Panc1 (cell line): ENCODE measurements around the gene TBC1D2. TPM values are rescaled to one million over a fixed set of nuclear protein-coding genes. Genes with fewer than 3 reads are reported as not detected.

Experiments used
- ATAC-seq: fragments of 200-7000 bp; cut with Tn5 transposase; 2 replicates; pipeline ENCODE4 v1.9.1; 2020; ENCODE audit warnings: mild to moderate bottlenecking, moderate library complexity
- BruUV-seq: library from RNA; stranded (reverse); fragments of 400-500 nt; replicated peaks from 2 replicates; lab custom pipeline; 2021; lab: Mats Ljungman, UMichigan
- CTCF ChIA-PET: fragments of 300-600 bp; sonication (Branson Sonifier 250); formaldehyde crosslinking; loops from one replicate; lab custom pipeline; 2022; ENCODE audit warnings: antibody characterized with exemption; lab: Charles Lee
- POLR2A ChIA-PET: fragments of 300-600 bp; sonication (Branson Sonifier 250); formaldehyde crosslinking; loops from one replicate; lab custom pipeline; 2022; ENCODE audit warnings: antibody characterized with exemption; lab: Charles Lee
- DNase-seq: peaks from one replicate; pipeline ENCODE4 v3.0.0-alpha.2; 2010; ENCODE audit warnings: low read depth, low spot score
- H3K27ac ChIP-seq: 2 replicates; pipeline ENCODE4 v1.5.1; 2011; ENCODE audit warnings: mild to moderate bottlenecking, low read length, inconsistent platforms
- H3K27me3 ChIP-seq: fragments of 200-500 bp; sonication (Bioruptor generic); 2 replicates; pipeline ENCODE4 v1.6.0; 2014; ENCODE audit warnings: low read length, inconsistent platforms; ENCODE audit not compliant: control insufficient read depth, insufficient read depth
- H3K36me3 ChIP-seq: fragments of 200-500 bp; sonication (Bioruptor generic); 2 replicates; pipeline ENCODE4 v1.5.1; 2014; ENCODE audit warnings: inconsistent platforms, mild to moderate bottlenecking, low read length, moderate library complexity; ENCODE audit not compliant: control insufficient read depth, insufficient read depth
- H3K4me1 ChIP-seq: 2 replicates; pipeline ENCODE4 v1.5.1; 2011; ENCODE audit warnings: inconsistent platforms, mild to moderate bottlenecking, low read length, moderate library complexity; ENCODE audit not compliant: control insufficient read depth, insufficient read depth
- H3K4me3 ChIP-seq, 2 experiments: 2 replicates each; pipeline ENCODE4 v1.5.1; 2011 to 2012; ENCODE audit warnings: low read depth in 2 of 2, low read length in 2 of 2, mild to moderate bottlenecking in 2 of 2, inconsistent platforms in 1 of 2, moderate library complexity in 1 of 2
- H3K9me3 ChIP-seq: fragments of 200-500 bp; sonication (Bioruptor generic); 2 replicates; pipeline ENCODE4 v1.5.1; 2014; ENCODE audit warnings: low read depth, mild to moderate bottlenecking, inconsistent platforms, low read length, moderate library complexity; ENCODE audit not compliant: control insufficient read depth, insufficient read depth
- CTCF ChIP-seq: fragments of 450-650 bp; IDR thresholded peaks from 2 replicates; pipeline ENCODE4 v1.5.1; 2017; ENCODE audit warnings: mild to moderate bottlenecking
- POLR2AphosphoS5 ChIP-seq: IDR thresholded peaks from 2 replicates; pipeline ENCODE4 v1.6.1; 2012; ENCODE audit warnings: mild to moderate bottlenecking, low read depth, low read length, moderate library complexity
- REST ChIP-seq, 2 experiments: IDR thresholded peaks; 2 replicates each; pipeline ENCODE4 v1.6.1; 2011 to 2012; ENCODE audit warnings: low read depth in 2 of 2, control low read depth in 1 of 2, low read length in 1 of 2, mild to moderate bottlenecking in 1 of 2, moderate library complexity in 1 of 2; ENCODE audit not compliant: insufficient read depth in 1 of 2
- SIN3A ChIP-seq: IDR thresholded peaks from 2 replicates; pipeline ENCODE4 v1.6.1; 2012; ENCODE audit warnings: low read depth, mild to moderate bottlenecking, low read length, moderate library complexity, borderline replicate concordance; ENCODE audit not compliant: insufficient read depth
- TCF7L2 ChIP-seq: IDR thresholded peaks from 2 replicates; pipeline ENCODE4 v1.6.1; 2011; ENCODE audit warnings: mild to moderate bottlenecking, low read depth, low read length, inconsistent platforms
- in situ Hi-C: cut with HindIII; loops from 2 replicates; pipeline ENCODE4 v1.10.0; 2016; ENCODE audit warnings: low sequenced_read_pairs, low pct_unique_long_range_greater_than_20kb
- intact Hi-C: fragments of 100-400 bp; cut with micrococcal nuclease; formaldehyde crosslinking; loops from one replicate; pipeline ENCODE4 v1.10.0; 2022; ENCODE audit not compliant: unreplicated experiment
- total RNA-seq: library from RNA; stranded (reverse); gene quantifications from one replicate; pipeline ENCODE4 v1.2.1, GENCODE V29; 2021; ENCODE audit not compliant: unreplicated experiment

TBC1D2 gene
- total RNA-seq, 1 experiment from 2014 or later: 2.4 TPM

- Histone ChIP-seq H3K4me3 (no peak overlapping the region), H3K4me1 (no peaks in the 10 kb centered on the region), H3K27ac (no peak overlapping the region), H3K9me3 (no peaks in the 10 kb centered on the region), H3K36me3 (no peaks in the 10 kb centered on the region), H3K27me3 (no peaks in the 10 kb centered on the region)
- BruUV-seq: no TSS peak
- ATAC-seq: no peak
- in situ Hi-C loops (no loop called here), intact Hi-C loops (no loop called here)
- ChIA-PET POLR2A (no interaction called here), CTCF (no interaction called here)
- TF ChIP-seq REST (IDR thresholded peaks at IDR 0.05; ENCODE audit: insufficient read depth in 1 of 2, low read depth in 2 of 2, low read length in 1 of 2) (no peak), SIN3A (no peak), POLR2AphosphoS5 (no peak), TCF7L2 (no peak), CTCF (no peak)
- no peak for DNase-seq
These were observed 73.2 kb downstream of the TBC1D2 start for GRCh38 chr9:98182069-98182820.

DNA sequence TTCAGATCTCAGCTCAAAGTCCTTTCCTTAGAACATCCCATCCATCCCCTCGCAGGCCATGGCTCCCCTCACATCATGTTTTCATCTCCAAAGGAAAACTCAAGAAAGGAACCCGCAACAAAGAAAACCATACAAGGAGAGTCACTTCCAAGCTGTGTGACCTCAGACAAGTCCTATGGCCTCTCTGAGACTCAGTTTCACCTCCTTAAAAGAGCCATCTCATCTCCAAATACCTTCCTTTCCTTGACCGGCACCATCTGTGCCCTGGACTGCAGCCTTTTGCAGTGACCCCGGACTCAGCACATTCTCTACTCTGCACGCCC lies 73.7 kb downstream of the TBC1D2 start:
- POLR2A ChIA-PET: no interaction called here
- intact Hi-C loops (no loop called here), in situ Hi-C loops (no loop called here)
- Histone ChIP-seq H3K4me3 (no peak overlapping the region), H3K27ac (no peak overlapping the region), H3K36me3 (no peaks in the 10 kb centered on the region), H3K4me1 (no peaks in the 10 kb centered on the region), H3K9me3 (no peaks in the 10 kb centered on the region), H3K27me3 (no peaks in the 10 kb centered on the region)
- ATAC-seq (no peak), DNase-seq (no peak)
- BruUV-seq: no TSS peak
- no peak for TF ChIP-seq SIN3A
- CTCF ChIA-PET: no interaction called here

- ATAC-seq: no peak
- in situ Hi-C loops: no loop called here
These were observed 74.5 kb downstream of the TBC1D2 start for GRCh38 chr9:98180996-98181395.

More at GRCh38 chr9:98180996-98181395, 74.5 kb downstream of the TBC1D2 start:
- DNase-seq: no peak
- no peak for TF ChIP-seq TCF7L2
- Histone ChIP-seq H3K27ac (no peak overlapping the region), H3K36me3 (no peaks in the 10 kb centered on the region), H3K4me1 (no peaks in the 10 kb centered on the region), H3K27me3 (no peaks in the 10 kb centered on the region), H3K9me3 (no peaks in the 10 kb centered on the region), H3K4me3 (no peak overlapping the region)
- POLR2A ChIA-PET: no interaction called here
- CTCF ChIA-PET: no interaction called here
- intact Hi-C loops: no loop called here
- no TSS peak for BruUV-seq
